Loucy (cell line): ENCODE measurements around the gene C6orf120.

Experiments used
- H2AFZ ChIP-seq: fragments of 200-600 bp; sonication (generic); 2 replicates; pipeline ENCODE4 v1.6.0; 2016; ENCODE audit warnings: antibody characterized with exemption, mild to moderate bottlenecking, low read length, moderate library complexity
- H3F3A ChIP-seq: fragments of 200-600 bp; 2 replicates; pipeline ENCODE4 v1.6.0; 2016; ENCODE audit warnings: antibody characterized with exemption, low read depth, mild to moderate bottlenecking
- H3K27me3 ChIP-seq: fragments of 200-600 bp; sonication (generic); 2 replicates; pipeline ENCODE4 v1.6.1; 2014; ENCODE audit warnings: low read length, mild to moderate bottlenecking; ENCODE audit not compliant: insufficient read depth, poor library complexity, severe bottlenecking
- H3K36me3 ChIP-seq: fragments of 200-600 bp; sonication (generic); 2 replicates; pipeline ENCODE4 v1.6.1; 2016; ENCODE audit warnings: low read length; ENCODE audit not compliant: insufficient read depth
- H3K4me1 ChIP-seq: fragments of 200-600 bp; sonication (generic); 2 replicates; pipeline ENCODE4 v1.5.1; 2014; ENCODE audit warnings: low read length, mild to moderate bottlenecking; ENCODE audit not compliant: insufficient read depth, poor library complexity, severe bottlenecking
- H3K4me2 ChIP-seq: fragments of 200-600 bp; sonication (generic); 2 replicates; pipeline ENCODE4 v1.6.0; 2014; ENCODE audit warnings: antibody characterized with exemption, low read length, low read depth, mild to moderate bottlenecking; ENCODE audit not compliant: poor library complexity, severe bottlenecking
- H3K4me3 ChIP-seq: fragments of 200-600 bp; sonication (generic); 2 replicates; pipeline ENCODE4 v1.5.1; 2014; ENCODE audit warnings: low read length, mild to moderate bottlenecking, mixed read lengths; ENCODE audit not compliant: poor library complexity, severe bottlenecking
- H3K79me2 ChIP-seq: fragments of 200-600 bp; sonication (generic); 2 replicates; pipeline ENCODE4 v1.6.1; 2014; ENCODE audit warnings: low read length; ENCODE audit not compliant: insufficient read depth
- H3K9ac ChIP-seq: fragments of 200-600 bp; sonication (generic); 2 replicates; pipeline ENCODE4 v1.6.0; 2014; ENCODE audit warnings: mild to moderate bottlenecking, low read depth, low read length, moderate library complexity; ENCODE audit not compliant: poor library complexity, severe bottlenecking
- H3K9me2 ChIP-seq: fragments of 200-600 bp; sonication (generic); replicated peaks from 2 replicates; pipeline ENCODE4 v1.6.1; 2016; ENCODE audit warnings: low read depth, low read length, mixed read lengths
- H3K9me3 ChIP-seq: fragments of 200-600 bp; sonication (generic); 2 replicates; pipeline ENCODE4 v1.6.1; 2014; ENCODE audit warnings: mild to moderate bottlenecking, antibody characterized with exemption, low read length, low read depth; ENCODE audit not compliant: insufficient read depth
- H4K20me1 ChIP-seq: fragments of 200-600 bp; sonication (generic); 2 replicates; pipeline ENCODE4 v1.6.0; 2014; ENCODE audit warnings: antibody characterized with exemption, low read length, mild to moderate bottlenecking; ENCODE audit not compliant: insufficient read depth, poor library complexity, severe bottlenecking
- EZH2phosphoT487 ChIP-seq: fragments of 200-600 bp; IDR thresholded peaks from 2 replicates; pipeline ENCODE4 v1.6.1; 2018; ENCODE audit warnings: antibody characterized with exemption, mild to moderate bottlenecking, moderate library complexity, borderline replicate concordance
- TF ChIP-seq, protein P1 (sequence below): fragments of 200-600 bp; sonication (generic); conservative IDR thresholded peaks from 2 replicates; pipeline ENCODE4 v1.5.1; 2014; ENCODE audit warnings: mild to moderate bottlenecking, antibody characterized with exemption, low read length

The C6orf120 gene

DNA sequence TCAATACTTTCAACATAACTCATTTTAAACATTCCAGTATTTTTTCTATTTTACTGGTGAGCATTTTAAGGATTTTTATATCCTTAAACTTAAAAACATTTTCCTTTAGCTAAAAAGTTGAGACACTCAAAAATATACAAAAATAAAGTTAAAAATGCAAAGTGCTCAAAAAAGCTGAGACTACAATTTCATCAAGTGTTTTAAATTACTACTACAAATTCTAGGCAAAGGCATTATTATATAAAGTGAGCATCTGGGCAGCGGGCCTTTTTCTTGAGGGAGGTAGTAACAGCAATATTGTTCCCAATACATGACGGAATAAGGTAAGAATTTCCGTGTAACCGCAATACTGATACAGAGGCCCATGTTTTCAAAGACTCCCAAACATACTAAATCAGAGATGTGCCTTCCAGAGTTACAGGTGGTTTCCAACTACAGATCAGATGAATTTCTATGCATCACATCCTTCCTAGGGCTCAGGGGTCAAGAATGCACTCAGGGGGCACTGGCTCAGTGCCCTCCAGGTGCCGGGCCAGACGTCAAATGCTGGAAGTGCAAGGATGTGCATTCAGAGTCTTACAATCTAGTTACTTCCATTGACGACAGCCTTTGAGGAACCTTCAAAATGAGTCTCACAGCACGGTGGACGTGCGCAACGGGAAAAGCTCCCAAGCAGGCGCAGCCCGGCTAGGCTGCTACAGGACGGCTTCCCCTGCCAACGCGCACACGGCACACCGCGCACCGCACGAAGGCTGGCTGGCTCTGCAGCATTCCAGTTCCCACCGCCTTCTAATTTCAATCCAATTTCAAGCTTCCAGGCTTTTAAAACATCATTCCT, 20.7 kb downstream of the C6orf120 start:
- H3K9ac ChIP-seq: peak overlapping the region; percentile 85
- TF ChIP-seq, protein P1, sequence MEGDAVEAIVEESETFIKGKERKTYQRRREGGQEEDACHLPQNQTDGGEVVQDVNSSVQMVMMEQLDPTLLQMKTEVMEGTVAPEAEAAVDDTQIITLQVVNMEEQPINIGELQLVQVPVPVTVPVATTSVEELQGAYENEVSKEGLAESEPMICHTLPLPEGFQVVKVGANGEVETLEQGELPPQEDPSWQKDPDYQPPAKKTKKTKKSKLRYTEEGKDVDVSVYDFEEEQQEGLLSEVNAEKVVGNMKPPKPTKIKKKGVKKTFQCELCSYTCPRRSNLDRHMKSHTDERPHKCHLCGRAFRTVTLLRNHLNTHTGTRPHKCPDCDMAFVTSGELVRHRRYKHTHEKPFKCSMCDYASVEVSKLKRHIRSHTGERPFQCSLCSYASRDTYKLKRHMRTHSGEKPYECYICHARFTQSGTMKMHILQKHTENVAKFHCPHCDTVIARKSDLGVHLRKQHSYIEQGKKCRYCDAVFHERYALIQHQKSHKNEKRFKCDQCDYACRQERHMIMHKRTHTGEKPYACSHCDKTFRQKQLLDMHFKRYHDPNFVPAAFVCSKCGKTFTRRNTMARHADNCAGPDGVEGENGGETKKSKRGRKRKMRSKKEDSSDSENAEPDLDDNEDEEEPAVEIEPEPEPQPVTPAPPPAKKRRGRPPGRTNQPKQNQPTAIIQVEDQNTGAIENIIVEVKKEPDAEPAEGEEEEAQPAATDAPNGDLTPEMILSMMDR: no peak
- no peak for TF ChIP-seq EZH2phosphoT487
- H3K27me3 ChIP-seq: no peaks in the 10 kb centered on the region
- no peaks in the 10 kb centered on the region for H3F3A ChIP-seq
- no peaks in the 10 kb centered on the region for H3K36me3 ChIP-seq
- H3K9me2 ChIP-seq: no peaks in the 10 kb centered on the region
- peak overlapping the region; percentile 92 for H3K4me3 ChIP-seq
- peaks cover 77% of the 10 kb centered on the region for H3K79me2 ChIP-seq
- H4K20me1 ChIP-seq: peaks cover 44% of the 10 kb centered on the region
- H3K4me2 ChIP-seq: peak overlapping the region; percentile 80
- H3K9me3 ChIP-seq: no peaks in the 10 kb centered on the region
- peaks cover 61% of the 10 kb centered on the region for H3K4me1 ChIP-seq
- H2AFZ ChIP-seq: peak overlapping the region; percentile 69

DNA sequence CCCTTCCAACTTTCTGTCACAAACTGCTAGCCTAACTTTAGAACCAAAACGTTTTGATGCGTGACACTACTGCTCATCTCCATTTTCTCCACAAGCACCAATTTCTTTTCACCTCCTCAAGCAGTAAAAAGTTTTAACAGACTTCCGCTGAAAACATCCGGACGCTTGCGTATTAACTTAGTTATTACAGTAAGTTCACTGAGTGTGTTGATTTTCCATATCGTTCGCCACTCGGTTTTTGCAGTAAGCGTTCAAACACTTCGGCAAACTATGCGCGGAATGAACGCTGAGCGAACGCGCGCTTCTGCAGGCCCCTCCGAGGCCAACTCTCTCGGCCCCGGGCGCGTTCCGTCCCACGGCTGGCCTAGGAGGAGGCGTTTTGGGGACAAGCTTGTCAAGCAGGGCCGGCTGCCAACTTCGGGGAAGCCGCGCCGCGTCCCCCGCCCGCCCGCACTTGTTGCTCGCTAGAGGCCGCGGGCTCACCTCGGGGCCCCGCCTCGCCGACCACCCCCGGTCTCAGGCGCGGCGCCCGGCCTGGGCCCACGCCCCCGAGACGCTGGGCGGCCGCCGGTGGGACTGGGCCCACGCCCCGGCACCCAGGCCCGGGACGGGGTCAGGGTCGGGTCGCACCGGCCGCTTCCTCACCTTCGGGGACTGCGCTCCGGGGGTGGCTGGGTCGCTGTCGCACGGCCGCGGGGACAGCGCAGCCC, 21.4 kb downstream of the C6orf120 start:
- Histone ChIP-seq H3K4me2 (peak overlapping the region; percentile 80), H3K36me3 (no peaks in the 10 kb centered on the region), H3K4me1 (peaks cover 65% of the 10 kb centered on the region), H3K27me3 (no peaks in the 10 kb centered on the region), H3K9ac (peak overlapping the region; percentile 85), H4K20me1 (peaks cover 44% of the 10 kb centered on the region), H3K79me2 (peaks cover 69% of the 10 kb centered on the region), H3K9me3 (no peaks in the 10 kb centered on the region), H3K9me2 (no peaks in the 10 kb centered on the region), H3F3A (no peaks in the 10 kb centered on the region), H3K4me3 (peak overlapping the region; percentile 92), H2AFZ (peak overlapping the region; percentile 69)
- TF ChIP-seq, protein P1: no peak
- TF ChIP-seq EZH2phosphoT487: no peak

DNA sequence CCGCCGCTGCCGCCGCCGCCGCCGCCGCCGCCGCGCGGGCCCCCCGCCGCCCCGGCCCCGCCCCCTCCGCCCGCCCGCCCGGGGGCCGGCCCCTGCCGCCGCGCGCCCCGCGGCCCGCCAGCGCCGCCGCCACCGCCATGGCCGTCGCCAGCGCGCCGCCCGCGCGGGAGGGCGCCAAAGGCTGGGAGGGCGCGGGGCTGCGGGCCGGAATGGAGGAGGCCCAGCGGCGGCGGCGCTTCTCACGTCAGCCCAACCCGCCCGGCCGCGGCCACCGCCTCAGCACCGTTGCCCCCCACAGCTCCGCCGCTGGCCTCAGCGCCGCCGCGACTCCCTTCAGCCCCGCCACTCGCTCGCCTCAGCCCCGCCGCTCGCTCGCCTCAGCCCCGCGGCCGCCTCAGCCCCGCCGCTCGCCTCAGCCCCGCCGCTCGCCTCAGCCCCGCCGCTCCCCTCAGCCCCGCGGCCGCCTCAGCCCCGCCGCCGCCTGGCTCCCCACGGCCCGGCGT, 22.1 kb downstream of the C6orf120 start:
- Histone ChIP-seq H3K9me2 (no peaks in the 10 kb centered on the region), H3K36me3 (no peaks in the 10 kb centered on the region), H3K9ac (no peak overlapping the region), H3K27me3 (no peaks in the 10 kb centered on the region), H3F3A (no peaks in the 10 kb centered on the region), H3K79me2 (peaks cover 62% of the 10 kb centered on the region), H3K9me3 (no peaks in the 10 kb centered on the region), H3K4me3 (peak overlapping the region; percentile 59), H3K4me2 (no peak overlapping the region), H3K4me1 (peaks cover 68% of the 10 kb centered on the region), H2AFZ (no peak overlapping the region), H4K20me1 (peaks cover 42% of the 10 kb centered on the region)
- TF ChIP-seq EZH2phosphoT487: no peak
- TF ChIP-seq, protein P1: no peak
